HUES64 (cell line): ENCODE results near the gene HHAT.
"Not testable (repeated sequence)": the region's sequence is repeated elsewhere in the genome, so short reads cannot be mapped to it uniquely, and the experiment has no call there.

Experiments used
- H3K27ac ChIP-seq: 2 replicates; pipeline ENCODE4 v1.7.0; 2013; ENCODE audit warnings: low read depth, low read length, inconsistent platforms
- H3K27me3 ChIP-seq: 2 replicates; pipeline ENCODE4 v1.6.1; 2013; ENCODE audit warnings: mild to moderate bottlenecking, low read length; ENCODE audit not compliant: insufficient read depth
- H3K36me3 ChIP-seq: 2 replicates; pipeline ENCODE4 v1.6.1; 2013; ENCODE audit warnings: mild to moderate bottlenecking, low read length; ENCODE audit not compliant: insufficient read depth
- H3K4me1 ChIP-seq: 2 replicates; pipeline ENCODE4 v1.6.1; 2013; ENCODE audit warnings: mild to moderate bottlenecking, low read length, moderate library complexity; ENCODE audit not compliant: insufficient read depth
- H3K4me3 ChIP-seq: 2 replicates; pipeline ENCODE4 v1.5.1; 2013; ENCODE audit warnings: mild to moderate bottlenecking, low read length, moderate library complexity
- H3K9ac ChIP-seq: 2 replicates; pipeline ENCODE4 v1.6.1; 2013; ENCODE audit warnings: mild to moderate bottlenecking, low read depth, low read length
- H3K9me3 ChIP-seq: 2 replicates; pipeline ENCODE4 v1.6.1; 2013; ENCODE audit warnings: low read depth, low read length; ENCODE audit not compliant: insufficient read depth
- WGBS: fragments of 150-250, 120-280 bp; methylation state at CpG from one replicate; pipeline ENCODE4 v1.1.7; 2013; ENCODE audit warnings: missing lambda C conversion rate; 5-methylcytosine and 5-hydroxymethylcytosine counted together

HHAT gene

GRCh38 chr1:210339500-210339899, 10.8 kb downstream of the HHAT start:
- H3K9ac ChIP-seq: no peak overlapping the region
- H3K4me3 ChIP-seq: no peak overlapping the region
- H3K27ac ChIP-seq: no peak overlapping the region
- H3K27me3 ChIP-seq: peaks cover 21% of the 10 kb centered on the region
- H3K9me3 ChIP-seq: no peaks in the 10 kb centered on the region
- no peaks in the 10 kb centered on the region for H3K36me3 ChIP-seq
- peaks cover 4% of the 10 kb centered on the region; the same call in 1 of the 2 replicates for H3K4me1 ChIP-seq
- WGBS: 100% methylated on average over 1 of the region's 2 CpGs

- H3K27ac ChIP-seq: no peak overlapping the region
- H3K4me3 ChIP-seq: no peak overlapping the region
- H3K27me3 ChIP-seq: peaks cover 13% of the 10 kb centered on the region; the same call in 1 of the 2 replicates
- 100% methylated on average over 2 of the region's 3 CpGs for WGBS
- H3K9ac ChIP-seq: no peak overlapping the region
- H3K9me3 ChIP-seq: no peaks in the 10 kb centered on the region
- H3K4me1 ChIP-seq: peaks cover 4% of the 10 kb centered on the region; the same call in 1 of the 2 replicates
- H3K36me3 ChIP-seq: no peaks in the 10 kb centered on the region
These were observed 11.6 kb downstream of the HHAT start for GRCh38 chr1:210340311-210340710.

GRCh38 chr1:210340841-210341240, 12.1 kb downstream of the HHAT start:
- peaks cover 4% of the 10 kb centered on the region; the same call in 1 of the 2 replicates for H3K4me1 ChIP-seq
- WGBS: 89% methylated on average over 2 of the region's 2 CpGs
- no peaks in the 10 kb centered on the region for H3K36me3 ChIP-seq
- H3K27ac ChIP-seq: no peak overlapping the region
- H3K27me3 ChIP-seq: peaks cover 8% of the 10 kb centered on the region; the same call in 1 of the 2 replicates
- no peak overlapping the region for H3K9ac ChIP-seq
- H3K4me3 ChIP-seq: no peak overlapping the region
- H3K9me3 ChIP-seq: no peaks in the 10 kb centered on the region

GRCh38 chr1:210342986-210343780, 14.5 kb downstream of the HHAT start:
- H3K4me3 ChIP-seq: no peak overlapping the region
- 82% methylated on average over 14 of the region's 14 CpGs for WGBS

DNA sequence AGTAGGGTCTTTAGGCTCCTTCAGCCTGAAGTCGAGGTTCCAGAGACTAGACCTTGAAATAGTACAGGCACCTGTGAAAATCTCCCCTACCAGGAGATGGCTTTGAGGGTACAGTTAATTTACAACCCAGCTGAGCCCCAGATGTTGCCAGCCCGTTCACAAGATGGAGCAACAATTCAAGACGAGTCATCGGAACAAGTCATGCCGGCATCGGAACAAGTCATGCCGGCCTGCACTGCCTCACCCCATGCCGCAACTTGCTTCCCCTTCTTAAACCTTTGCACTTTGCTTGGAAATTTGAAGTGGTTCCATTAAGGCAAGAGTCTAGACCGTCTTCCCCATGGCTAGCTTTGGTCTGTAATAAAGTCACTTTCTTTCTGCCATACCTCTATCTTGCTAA, 16.0 kb downstream of the HHAT start:
- Histone ChIP-seq H3K36me3 (no peaks in the 10 kb centered on the region), H3K4me1 (peaks cover 4% of the 10 kb centered on the region; the same call in 1 of the 2 replicates), H3K27me3 (no peaks in the 10 kb centered on the region), H3K9ac (no peak overlapping the region), H3K27ac (no peak overlapping the region), H3K9me3 (no peaks in the 10 kb centered on the region), H3K4me3 (no peak overlapping the region)
- 89% methylated on average over 9 of the region's 9 CpGs for WGBS

More at GRCh38 chr1:210342986-210343780, 14.5 kb downstream of the HHAT start:
- Histone ChIP-seq H3K9ac (no peak overlapping the region), H3K27me3 (no peaks in the 10 kb centered on the region), H3K27ac (no peak overlapping the region), H3K4me1 (peaks cover 4% of the 10 kb centered on the region; the same call in 1 of the 2 replicates), H3K36me3 (no peaks in the 10 kb centered on the region), H3K9me3 (no peaks in the 10 kb centered on the region)

- 100% methylated on average over 1 of the region's 1 CpG for WGBS
- Histone ChIP-seq H3K9ac (no peak overlapping the region), H3K36me3 (no peaks in the 10 kb centered on the region), H3K9me3 (no peaks in the 10 kb centered on the region), H3K4me3 (no peak overlapping the region), H3K4me1 (peaks cover 4% of the 10 kb centered on the region; the same call in 1 of the 2 replicates), H3K27me3 (no peaks in the 10 kb centered on the region), H3K27ac (no peak overlapping the region)
These were observed 18.4 kb downstream of the HHAT start for GRCh38 chr1:210347112-210347511.

DNA sequence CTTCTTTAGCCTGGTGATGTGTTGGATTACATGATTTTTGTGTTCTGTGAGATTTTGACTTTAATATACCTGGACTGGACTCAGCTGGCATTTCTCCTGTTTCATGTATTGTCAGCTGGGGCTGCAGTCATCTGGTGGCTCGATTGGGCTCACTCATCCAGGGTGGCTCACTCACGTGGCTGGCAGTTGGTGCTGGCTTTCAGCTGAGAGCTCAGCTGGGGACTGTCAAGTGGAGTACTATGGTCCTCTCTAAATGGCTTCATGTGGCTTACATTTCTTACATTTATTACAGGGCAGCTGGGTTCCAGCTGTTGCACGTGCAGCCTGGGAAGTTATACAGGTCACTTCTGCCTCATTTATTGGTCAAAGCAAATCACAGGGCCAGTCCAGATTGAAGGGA, 22.8 kb downstream of the HHAT start:
- H3K36me3 ChIP-seq: no peaks in the 10 kb centered on the region
- WGBS: 91% methylated on average over 3 of the region's 3 CpGs
- no peak overlapping the region for H3K27ac ChIP-seq
- no peaks in the 10 kb centered on the region for H3K4me1 ChIP-seq
- no peaks in the 10 kb centered on the region for H3K27me3 ChIP-seq
- no peak overlapping the region for H3K9ac ChIP-seq
- no peak overlapping the region for H3K4me3 ChIP-seq
- H3K9me3 ChIP-seq: no peaks in the 10 kb centered on the region

DNA sequence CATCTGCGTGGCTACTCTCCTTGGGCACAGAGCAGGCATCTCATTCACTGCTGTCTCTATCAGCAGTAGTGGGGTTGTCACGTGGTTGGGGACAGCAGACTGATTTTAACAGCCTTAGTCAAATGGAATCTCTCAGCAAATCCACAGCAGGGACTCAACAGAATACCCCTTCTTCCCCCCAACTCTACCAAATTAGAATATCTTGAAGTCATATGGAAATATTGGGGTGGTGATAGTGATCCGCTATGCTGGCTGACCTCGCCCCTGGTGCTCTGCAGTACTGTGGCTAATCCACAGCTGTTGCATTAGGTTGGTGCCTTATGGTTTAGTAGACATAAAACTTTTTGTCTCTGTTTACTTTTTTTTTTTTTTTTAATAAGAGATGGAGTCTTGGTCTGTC, 23.9 kb downstream of the HHAT start:
- H3K36me3 ChIP-seq: no peaks in the 10 kb centered on the region
- no peaks in the 10 kb centered on the region for H3K4me1 ChIP-seq
- WGBS: 89% methylated on average over 4 of the region's 4 CpGs

DNA sequence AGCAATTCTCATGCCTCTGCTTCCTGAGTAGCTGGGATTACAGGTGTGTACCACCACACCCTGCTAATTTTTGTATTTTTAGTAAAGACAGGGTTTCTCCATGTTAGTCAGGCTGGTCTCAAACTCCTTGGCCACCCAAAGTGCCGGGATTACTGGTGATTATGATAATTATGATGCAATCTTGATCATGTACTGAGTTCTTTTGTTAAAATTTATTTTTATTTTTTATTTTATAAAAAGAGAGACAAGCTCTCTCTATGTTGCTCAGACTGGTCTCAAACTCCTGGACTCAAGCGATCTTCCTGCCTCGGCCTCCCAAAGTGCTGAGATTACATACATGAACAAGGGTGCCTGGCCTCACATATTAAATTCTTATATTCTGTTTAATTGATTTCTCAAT, 25.6 kb downstream of the HHAT start:
- not testable (repeated sequence) for H3K9ac ChIP-seq, H3K36me3 ChIP-seq, H3K4me3 ChIP-seq, H3K27ac ChIP-seq, H3K9me3 ChIP-seq, H3K27me3 ChIP-seq
- WGBS: 92% methylated on average over 3 of the region's 3 CpGs
- H3K4me1 ChIP-seq: peaks cover 15% of the 10 kb centered on the region

More for the DNA sequence above, 23.9 kb downstream of the HHAT start:
- H3K27ac ChIP-seq: no peak overlapping the region
- no peaks in the 10 kb centered on the region for H3K9me3 ChIP-seq
- no peaks in the 10 kb centered on the region for H3K27me3 ChIP-seq
- H3K4me3 ChIP-seq: no peak overlapping the region
- no peak overlapping the region for H3K9ac ChIP-seq

DNA sequence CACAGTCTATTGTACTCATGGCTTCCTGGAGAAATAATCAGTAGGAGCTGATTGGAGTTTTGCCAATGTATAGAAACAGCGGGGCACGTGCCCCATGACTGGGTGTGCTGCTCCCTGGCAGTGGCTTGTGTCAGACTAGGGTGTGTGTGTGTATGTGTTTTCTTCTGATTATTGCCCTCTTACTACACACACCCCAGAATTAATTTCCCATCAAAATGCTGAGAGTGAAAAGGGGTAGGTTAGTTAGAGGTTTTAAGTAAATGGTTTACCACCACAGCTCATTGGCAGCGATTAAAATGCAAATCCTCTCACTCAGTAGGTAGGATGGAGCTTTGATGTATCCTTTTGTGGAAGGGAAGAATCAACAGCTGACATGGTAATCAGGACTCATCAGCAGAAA, 29.9 kb downstream of the HHAT start:
- H3K27ac ChIP-seq: no peak overlapping the region
- H3K36me3 ChIP-seq: no peaks in the 10 kb centered on the region
- H3K9me3 ChIP-seq: no peaks in the 10 kb centered on the region
- 34% methylated on average over 2 of the region's 3 CpGs for WGBS
- H3K4me3 ChIP-seq: no peak overlapping the region; the same call in 1 of the 2 replicates
- H3K27me3 ChIP-seq: no peaks in the 10 kb centered on the region
- H3K9ac ChIP-seq: no peak overlapping the region
- peaks cover 25% of the 10 kb centered on the region for H3K4me1 ChIP-seq

DNA sequence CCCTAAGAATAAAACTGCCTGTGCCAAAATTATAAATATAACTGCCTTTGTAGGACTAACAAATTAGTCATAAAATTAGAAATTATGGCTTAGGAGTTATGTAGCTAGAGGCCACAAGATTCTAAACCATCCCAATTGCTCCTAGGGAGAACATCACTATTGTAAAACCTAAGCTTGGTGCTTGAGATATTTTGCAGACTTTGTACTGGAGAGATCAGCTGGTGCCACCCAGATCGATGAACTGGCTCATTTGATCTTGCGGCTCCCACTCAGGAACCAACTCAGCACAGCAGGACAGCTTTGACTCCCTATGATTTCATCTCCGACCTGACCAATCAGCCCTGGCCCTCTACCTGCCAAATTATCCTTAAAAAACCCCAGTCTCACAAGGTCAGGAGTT, 30.6 kb downstream of the HHAT start:
- Histone ChIP-seq H3K27ac (no peak overlapping the region), H3K9me3 (no peaks in the 10 kb centered on the region), H3K4me1 (peaks cover 25% of the 10 kb centered on the region), H3K4me3 (no peak overlapping the region; the same call in 1 of the 2 replicates), H3K9ac (no peak overlapping the region), H3K36me3 (no peaks in the 10 kb centered on the region), H3K27me3 (no peaks in the 10 kb centered on the region)
- WGBS: 81% methylated on average over 3 of the region's 3 CpGs
